ENCODE measurements around the gene SNUPN. TPM values are rescaled to one million over a fixed set of nuclear protein-coding genes. Genes with fewer than 3 reads are reported as not detected.
"Not testable (repeated sequence)": the region's sequence is repeated elsewhere in the genome, so short reads cannot be mapped to it uniquely, and the experiment has no call there.

The SNUPN gene
- total RNA-seq, 1 donor from 2014 or later, result 22.4 TPM

DNA sequence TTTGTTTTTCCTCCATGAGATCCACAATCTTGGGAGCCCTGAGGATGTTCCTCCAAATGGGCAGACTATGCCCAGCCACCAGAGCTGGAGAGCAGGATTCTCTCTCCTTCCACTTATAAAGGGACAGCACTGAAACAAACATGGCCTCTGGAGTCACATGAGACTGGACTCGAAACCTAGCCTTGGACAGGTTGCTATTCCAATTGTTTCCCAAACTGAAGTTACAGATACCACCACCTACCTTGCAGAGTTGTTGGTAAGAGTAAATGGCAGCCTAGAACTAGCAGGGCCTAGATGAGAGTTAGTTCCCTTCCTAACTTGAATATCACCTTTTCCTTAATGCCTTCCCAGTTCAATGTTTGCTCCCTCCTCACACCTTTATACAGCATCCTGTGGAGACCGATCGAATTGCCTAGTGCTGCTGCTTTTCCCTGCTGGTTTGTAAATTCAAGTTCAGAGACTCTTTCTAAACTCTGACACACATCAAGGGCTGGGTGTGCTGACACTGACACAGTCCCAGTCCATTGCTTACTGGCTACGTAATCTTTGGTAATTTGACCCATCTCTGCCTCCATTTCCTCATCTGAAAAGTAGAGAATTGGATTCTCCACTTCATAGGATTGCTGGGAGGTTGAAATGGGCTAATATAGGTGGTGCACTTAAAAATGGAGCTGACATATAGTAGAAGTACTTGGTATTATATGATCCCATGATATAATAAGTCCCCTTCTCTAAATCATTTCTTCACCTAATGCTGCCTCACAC, 11.9 kb upstream of the SNUPN start:
- no peak for DNase-seq (ENCODE audit: low read depth, low spot score)

GRCh38 chr15:75636026-75636425, 10.5 kb upstream of the SNUPN start:
- DNase-seq (ENCODE audit: low read depth, low spot score), result no peak

- not testable (repeated sequence) for DNase-seq (ENCODE audit: low read depth, low spot score)
Observed at GRCh38 chr15:75633922-75634321, 8.4 kb upstream of the SNUPN start.

DNA sequence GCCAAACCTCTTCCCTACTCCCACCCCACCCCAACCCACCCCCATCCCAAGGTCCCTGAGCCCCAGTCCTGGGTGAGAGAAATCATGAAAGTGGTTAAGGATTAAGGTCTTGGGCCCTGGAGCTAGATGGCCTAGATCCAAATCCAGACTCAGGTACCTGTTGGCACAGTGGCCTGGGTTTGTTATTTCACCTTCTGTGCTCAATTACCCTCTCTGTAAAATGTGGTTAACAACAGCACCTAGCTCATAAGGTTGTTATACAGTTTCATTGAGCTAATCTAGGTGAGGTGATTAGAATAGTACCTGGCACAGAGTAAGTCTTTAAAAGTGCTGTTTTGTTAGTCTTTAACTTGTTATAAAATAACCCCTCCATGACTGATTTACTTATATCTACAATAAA, 6.4 kb upstream of the SNUPN start:
- DNase-seq (ENCODE audit: low read depth, low spot score), result no peak

DNA sequence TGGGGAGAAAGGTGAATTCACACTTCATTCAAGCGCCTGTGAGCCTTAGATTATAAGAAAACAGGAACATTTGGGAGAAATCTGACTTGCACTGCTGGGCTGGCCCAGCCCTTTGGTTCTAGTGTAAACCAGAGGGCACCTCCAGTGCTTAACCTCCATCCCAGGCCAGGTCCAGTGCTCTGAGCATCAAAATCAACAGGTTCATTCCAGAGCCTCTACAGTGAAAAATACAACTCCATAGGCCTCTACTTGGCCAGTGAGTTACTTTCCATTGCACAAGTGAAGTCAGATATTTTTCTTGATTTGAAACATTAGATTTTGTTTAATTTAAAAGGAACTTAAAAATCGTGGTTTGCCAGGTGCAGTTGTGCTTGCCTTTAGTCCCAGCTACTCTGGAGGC, 3.0 kb downstream of the SNUPN start:
- no peak for DNase-seq (ENCODE audit: low read depth, low spot score)

DNA sequence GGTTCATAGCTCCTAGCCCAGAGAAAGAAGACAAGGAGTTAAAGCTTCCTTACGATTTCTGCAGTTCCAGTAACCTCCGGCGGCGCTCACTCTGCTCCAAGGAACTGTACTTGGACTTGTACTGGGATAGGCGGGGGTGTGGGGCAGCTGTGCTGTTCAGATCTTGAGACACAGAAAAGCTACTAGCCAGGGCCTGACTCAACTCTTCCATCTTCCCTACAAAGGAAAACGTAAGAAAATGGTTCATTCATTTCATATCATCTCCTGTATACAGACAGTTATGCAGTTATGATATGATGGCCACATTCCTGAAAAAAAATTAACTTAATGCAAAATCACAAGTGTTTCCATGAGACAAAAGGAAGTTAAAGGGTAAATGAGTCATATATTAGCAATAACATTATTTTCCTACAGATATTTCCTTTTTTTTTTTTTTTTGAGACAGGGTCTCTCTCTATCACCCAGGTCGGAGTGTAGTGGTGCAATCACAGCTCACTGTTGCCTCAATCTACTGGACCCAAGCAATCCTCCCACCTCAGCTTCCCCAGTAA, 4.6 kb downstream of the SNUPN start:
- peak; percentile 84 for DNase-seq (ENCODE audit: low read depth, low spot score)

DNA sequence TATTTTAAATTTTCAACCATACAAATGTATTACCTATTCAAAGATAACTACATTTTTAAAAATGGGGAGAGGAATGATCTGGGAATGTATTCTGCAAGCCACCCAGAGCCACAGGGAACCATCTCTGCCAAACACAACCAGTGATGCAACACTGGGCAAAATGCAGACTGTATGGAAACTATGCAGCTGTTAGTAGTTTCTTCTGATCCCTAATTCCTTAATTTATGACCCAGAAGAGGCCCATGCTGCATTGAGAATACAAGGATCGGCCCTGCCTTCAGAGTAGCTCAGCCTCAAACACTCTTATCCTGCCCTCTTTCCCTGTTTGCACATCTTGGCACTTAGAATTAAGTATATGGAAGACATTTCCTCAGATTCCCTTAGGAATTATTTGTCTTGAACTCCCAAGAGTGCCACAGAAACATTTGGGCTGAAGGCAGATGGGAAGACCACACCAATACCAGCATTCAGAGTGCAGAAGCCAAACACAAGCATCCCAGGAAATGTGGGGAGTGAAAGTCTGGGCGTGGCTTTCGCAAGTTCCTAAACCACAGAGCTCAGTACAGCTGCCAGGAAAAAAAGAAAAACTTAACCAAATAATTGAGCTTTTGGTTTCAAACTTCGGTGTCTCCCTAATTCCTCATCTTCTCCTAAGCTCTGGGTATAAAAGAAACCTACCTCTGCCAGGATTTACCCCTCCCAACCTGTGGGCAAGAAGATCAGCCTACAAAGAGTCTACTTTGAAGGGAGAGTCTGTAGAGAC, 5.3 kb downstream of the SNUPN start:
- DNase-seq (ENCODE audit: low read depth, low spot score), result no peak

GRCh38 chr15:75616766-75617165, 8.8 kb downstream of the SNUPN start:
- no peak for DNase-seq (ENCODE audit: low read depth, low spot score)

GRCh38 chr15:75606711-75607699, 18.5 kb downstream of the SNUPN start:
- DNase-seq (ENCODE audit: low read depth, low spot score), result no peak

GRCh38 chr15:75606026-75606425, 19.5 kb downstream of the SNUPN start:
- no peak for DNase-seq (ENCODE audit: low read depth, low spot score)

DNA sequence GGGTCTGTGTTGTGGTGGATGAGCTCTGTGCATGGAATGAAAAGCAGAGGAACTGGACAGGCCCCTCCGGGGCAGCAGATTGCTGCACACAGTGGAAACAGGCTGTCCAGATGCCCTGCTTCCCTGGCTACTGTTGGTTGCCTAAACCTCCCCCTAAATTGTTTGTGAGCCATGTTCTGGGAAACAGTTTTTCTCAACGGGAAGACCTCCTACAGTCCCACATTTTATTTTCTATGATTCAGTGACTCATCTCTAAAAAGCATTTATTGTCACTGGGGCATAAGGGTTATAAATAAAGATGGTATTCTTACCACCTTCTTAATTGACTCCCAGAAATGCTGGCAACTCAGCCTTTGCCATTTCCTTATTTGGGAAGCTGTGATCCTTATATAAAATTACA, 26.1 kb downstream of the SNUPN start:
- no peak for DNase-seq (ENCODE audit: low read depth, low spot score)

DNA sequence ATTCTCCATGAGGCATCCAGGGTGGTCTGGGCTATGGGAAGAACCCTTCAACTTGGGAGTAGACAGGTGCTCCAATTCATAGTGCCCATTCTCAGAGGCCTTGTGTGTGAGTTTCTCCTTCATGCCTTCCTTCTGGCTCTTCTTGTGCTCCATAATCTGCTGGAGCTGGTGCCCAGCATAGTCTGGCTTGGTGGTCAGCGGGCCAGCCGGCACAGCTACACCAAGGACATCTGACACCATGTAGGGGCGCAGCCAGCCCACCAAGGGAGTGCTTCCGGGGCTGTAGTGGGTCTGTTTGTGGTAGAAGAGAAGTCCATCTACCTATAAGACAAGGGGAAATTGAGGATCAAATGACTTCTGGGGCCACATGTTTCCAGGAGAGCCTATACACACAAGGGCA, 27.2 kb downstream of the SNUPN start:
- DNase-seq (ENCODE audit: low read depth, low spot score), result no peak

- DNase-seq (ENCODE audit: low read depth, low spot score), result no peak
Observed at GRCh38 chr15:75597667-75598341, 27.7 kb downstream of the SNUPN start.

- no peak for DNase-seq (ENCODE audit: low read depth, low spot score)
Observed at GRCh38 chr15:75596703-75597345, 28.7 kb downstream of the SNUPN start.

- no peak for DNase-seq (ENCODE audit: low read depth, low spot score)
Observed at GRCh38 chr15:75594276-75594675, 31.2 kb downstream of the SNUPN start.

- no peak for DNase-seq (ENCODE audit: low read depth, low spot score)
Observed at GRCh38 chr15:75591655-75592364, 33.7 kb downstream of the SNUPN start.

DNA sequence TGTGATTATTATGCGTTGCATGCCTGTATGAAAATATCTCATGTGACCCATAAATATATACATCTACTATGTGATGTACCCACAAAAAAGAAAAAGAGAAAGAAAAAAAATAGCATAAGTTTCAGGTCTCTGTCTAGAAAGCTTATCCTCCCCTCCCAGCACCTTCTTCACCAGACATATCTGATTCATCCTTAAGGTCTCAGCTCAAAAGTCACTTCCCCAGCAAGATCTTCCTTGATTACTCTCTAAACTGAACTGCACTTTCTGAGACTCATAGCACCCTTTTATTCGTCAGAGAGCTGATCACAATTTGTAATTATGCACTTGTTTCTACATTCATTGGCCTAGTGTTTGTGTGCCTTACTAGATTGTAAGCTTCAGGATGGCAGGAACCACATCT, 35.3 kb downstream of the SNUPN start:
- no peak for DNase-seq (ENCODE audit: low read depth, low spot score)

DNA sequence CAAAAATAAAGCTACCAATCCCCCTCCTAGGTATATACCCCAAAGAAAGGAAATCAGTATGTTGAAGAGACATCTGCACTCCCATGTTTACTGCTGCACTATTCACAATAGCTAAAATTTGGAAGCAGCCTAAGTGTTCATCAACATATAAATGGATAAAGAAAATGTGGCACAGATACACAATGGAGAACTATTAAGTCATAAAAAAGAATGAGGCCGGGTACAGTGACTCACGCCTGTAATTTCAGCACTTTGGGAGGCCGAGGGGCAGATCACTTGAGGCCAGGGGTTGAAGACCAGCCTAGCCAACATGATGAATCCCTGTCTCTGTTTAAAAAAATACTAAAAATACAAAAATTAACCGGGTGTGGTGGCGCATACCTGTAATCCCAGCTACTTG, 36.5 kb downstream of the SNUPN start:
- DNase-seq (ENCODE audit: low read depth, low spot score), result no peak

GRCh38 chr15:75586422-75586821, 39.1 kb downstream of the SNUPN start:
- DNase-seq (ENCODE audit: low read depth, low spot score), result not testable (repeated sequence)

- DNase-seq (ENCODE audit: low read depth, low spot score), result no peak
Observed at GRCh38 chr15:75584121-75584520, 41.4 kb downstream of the SNUPN start.
